Keratinocyte (primary cell): ENCODE measurements around the gene SETD7. TPM values are rescaled to one million over a fixed set of nuclear protein-coding genes. Genes with fewer than 3 reads are reported as not detected.

Experiments used
- DNase-seq: peaks from one replicate; pipeline ENCODE4 v3.0.0-alpha.2; 2011; ENCODE audit warnings: low read depth, missing footprints, low spot score
- FAIRE-seq: peaks from 2 replicates; lab custom pipeline; 2011; peaks lifted over from hg19 to GRCh38; lab: Jason Lieb, UNC
- H2AFZ ChIP-seq: 2 replicates; pipeline ENCODE4 v1.6.0; 2012; ENCODE audit warnings: low read length, control low read depth, inconsistent platforms; ENCODE audit not compliant: control insufficient read depth
- H3K27ac ChIP-seq: 2 replicates; pipeline ENCODE4 v1.5.1; 2011; ENCODE audit warnings: low read length; ENCODE audit not compliant: control insufficient read depth, insufficient read depth
- H3K27me3 ChIP-seq: 3 replicates; pipeline ENCODE4 v1.6.0; 2011; ENCODE audit warnings: low read length; ENCODE audit not compliant: control insufficient read depth, insufficient read depth; ENCODE audit errors: extremely low read depth
- H3K36me3 ChIP-seq, 2 experiments: 2 replicates in 1 of 2; 3 replicates in 1 of 2; pipeline ENCODE4 v1.5.1; 2011; ENCODE audit warnings: low read length in 2 of 2, mild to moderate bottlenecking in 1 of 2; ENCODE audit not compliant: control insufficient read depth in 2 of 2, insufficient read depth in 2 of 2; ENCODE audit errors: extremely low read depth in 1 of 2
- H3K4me1 ChIP-seq: 3 replicates; pipeline ENCODE4 v1.5.1; 2011; ENCODE audit warnings: low read length; ENCODE audit not compliant: control insufficient read depth, insufficient read depth; ENCODE audit errors: extremely low read depth
- H3K4me2 ChIP-seq: 3 replicates; pipeline ENCODE4 v1.6.0; 2011; ENCODE audit warnings: low read depth, low read length; ENCODE audit not compliant: control insufficient read depth, insufficient read depth; ENCODE audit errors: extremely low read depth
- H3K4me3 ChIP-seq, 3 experiments: fragments of 200-600 bp in 1 of 3; sonication (generic) in 1 of 3; 2 replicates in 2 of 3; 3 replicates in 1 of 3; pipeline ENCODE4 v1.5.1; 2011 to 2016; ENCODE audit warnings: low read length in 3 of 3, mild to moderate bottlenecking in 3 of 3, control low read depth in 2 of 3, inconsistent platforms in 1 of 3, low read depth in 1 of 3, mixed read lengths in 1 of 3, mixed run types in 1 of 3, moderate library complexity in 1 of 3; ENCODE audit not compliant: control insufficient read depth in 2 of 3, insufficient read depth in 2 of 3; ENCODE audit errors: extremely low read depth in 1 of 3
- H3K79me2 ChIP-seq: 2 replicates; pipeline ENCODE4 v1.6.0; 2012; ENCODE audit warnings: low read length; ENCODE audit not compliant: control insufficient read depth, insufficient read depth
- H3K9ac ChIP-seq: 3 replicates; pipeline ENCODE4 v1.6.0; 2011; ENCODE audit warnings: low read length; ENCODE audit not compliant: control insufficient read depth, insufficient read depth; ENCODE audit errors: extremely low read depth
- H3K9me1 ChIP-seq: 3 replicates; pipeline ENCODE4 v1.6.0; 2011; ENCODE audit warnings: low read length; ENCODE audit not compliant: control insufficient read depth, insufficient read depth; ENCODE audit errors: extremely low read depth
- H3K9me3 ChIP-seq: 2 replicates; pipeline ENCODE4 v1.5.1; 2012; ENCODE audit warnings: low read depth, low read length; ENCODE audit not compliant: control insufficient read depth
- H4K20me1 ChIP-seq: 3 replicates; pipeline ENCODE4 v1.6.0; 2011; ENCODE audit warnings: low read length; ENCODE audit not compliant: control insufficient read depth, insufficient read depth; ENCODE audit errors: extremely low read depth
- EZH2 ChIP-seq: IDR thresholded peaks from one replicate; pipeline ENCODE4 v1.6.1; 2012; ENCODE audit warnings: inconsistent platforms, mild to moderate bottlenecking, low read length, moderate library complexity
- dilution Hi-C: fragments of 300-500 bp; cut with MboI; formaldehyde crosslinking; loops from one replicate; pipeline ENCODE4 v1.7.0; 2020; ENCODE audit warnings: low sequenced_read_pairs; ENCODE audit not compliant: extremely low pct_ligation_motif_present
- polyA plus RNA-seq, 5 experiments: library from polyadenylated mRNA; depleted of rRNA in 3 of 5; stranded (reverse) in 3 of 5; stranded (forward) in 1 of 5; unstranded in 1 of 5; fragments of >200 nt; gene quantifications; 1 replicate in 1 of 5; 2 replicates in 3 of 5; 3 replicates in 1 of 5; pipeline versions ENCODE4 v1.2.1 to v1.2.3, GENCODE V29; 2011 to 2012; ENCODE audit warnings: missing spikeins in 2 of 5, low read depth in 1 of 5, low replicate concordance in 1 of 5
- TF ChIP-seq, protein P1 (sequence below), 3 experiments: IDR thresholded peaks in 1 of 3; conservative IDR thresholded peaks in 1 of 3; optimal IDR thresholded peaks in 1 of 3; 2 replicates in 2 of 3; 3 replicates in 1 of 3; pipeline versions ENCODE3 to v1.5.1; 2011; ENCODE audit warnings: low read length in 3 of 3, mild to moderate bottlenecking in 3 of 3, moderate library complexity in 2 of 3, control low read depth in 1 of 3, inconsistent platforms in 1 of 3; ENCODE audit not compliant: insufficient read depth in 2 of 3; ENCODE audit errors: extremely low read depth in 1 of 3

Gene SETD7
- polyA plus RNA-seq, 1 donor (not counting 4 experiments of a cell fraction or from before 2014, with no cell fraction given), result 18.8 TPM

DNA sequence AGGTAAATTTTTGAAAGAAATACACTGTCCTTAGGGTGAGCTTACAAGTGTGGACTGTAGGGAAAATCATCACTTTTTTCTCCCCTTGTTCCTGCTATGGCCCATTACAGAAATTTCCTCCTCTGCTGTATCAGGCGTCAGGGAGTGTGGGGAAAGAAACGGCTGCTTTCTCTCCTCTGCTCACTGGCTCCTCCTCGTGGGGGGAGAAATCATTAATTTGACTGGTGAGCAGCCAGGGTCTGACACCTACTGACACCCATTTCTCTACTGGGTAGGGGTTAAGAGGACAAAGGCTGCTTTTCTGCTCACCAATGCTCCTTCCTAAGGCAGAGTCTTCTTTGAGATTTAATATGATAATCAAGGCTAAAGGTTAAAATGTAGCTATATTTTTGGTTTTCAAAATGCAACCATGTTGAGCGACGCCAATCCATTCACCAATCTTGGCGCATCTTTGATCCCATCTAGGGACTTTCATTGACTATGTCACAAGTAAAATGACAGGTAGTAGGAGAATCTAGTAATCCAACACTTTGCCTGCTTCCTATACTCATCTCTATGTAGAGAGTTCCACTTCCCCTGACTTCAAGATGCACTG is 25.1 kb downstream of the SETD7 start:
- Histone ChIP-seq H3K4me1 (no peaks in the 10 kb centered on the region), H2AFZ (no peak overlapping the region), H3K27ac (no peak overlapping the region), H3K9me3 (no peaks in the 10 kb centered on the region), H3K4me2 (no peak overlapping the region), H3K79me2 (no peaks in the 10 kb centered on the region), H3K4me3 (no peak overlapping the region), H3K9ac (no peak overlapping the region), H3K9me1 (no peaks in the 10 kb centered on the region), H3K36me3 (peaks cover 8 to 18% of the 10 kb centered on the region in 2 experiments), H4K20me1 (no peaks in the 10 kb centered on the region), H3K27me3 (no peaks in the 10 kb centered on the region)
- FAIRE-seq, result peak; percentile 67
- TF ChIP-seq, protein P1, sequence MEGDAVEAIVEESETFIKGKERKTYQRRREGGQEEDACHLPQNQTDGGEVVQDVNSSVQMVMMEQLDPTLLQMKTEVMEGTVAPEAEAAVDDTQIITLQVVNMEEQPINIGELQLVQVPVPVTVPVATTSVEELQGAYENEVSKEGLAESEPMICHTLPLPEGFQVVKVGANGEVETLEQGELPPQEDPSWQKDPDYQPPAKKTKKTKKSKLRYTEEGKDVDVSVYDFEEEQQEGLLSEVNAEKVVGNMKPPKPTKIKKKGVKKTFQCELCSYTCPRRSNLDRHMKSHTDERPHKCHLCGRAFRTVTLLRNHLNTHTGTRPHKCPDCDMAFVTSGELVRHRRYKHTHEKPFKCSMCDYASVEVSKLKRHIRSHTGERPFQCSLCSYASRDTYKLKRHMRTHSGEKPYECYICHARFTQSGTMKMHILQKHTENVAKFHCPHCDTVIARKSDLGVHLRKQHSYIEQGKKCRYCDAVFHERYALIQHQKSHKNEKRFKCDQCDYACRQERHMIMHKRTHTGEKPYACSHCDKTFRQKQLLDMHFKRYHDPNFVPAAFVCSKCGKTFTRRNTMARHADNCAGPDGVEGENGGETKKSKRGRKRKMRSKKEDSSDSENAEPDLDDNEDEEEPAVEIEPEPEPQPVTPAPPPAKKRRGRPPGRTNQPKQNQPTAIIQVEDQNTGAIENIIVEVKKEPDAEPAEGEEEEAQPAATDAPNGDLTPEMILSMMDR (optimal IDR thresholded peaks at IDR 0.05 in 1 of 3, IDR thresholded peaks at IDR 0.05 in 1 of 3, conservative IDR thresholded peaks at IDR 0.05 in 1 of 3; ENCODE audit: extremely low read depth in 1 of 3, insufficient read depth in 2 of 3, low read length in 3 of 3), result peak; percentile 53 to 73 (median 72)
- no peak for TF ChIP-seq EZH2
- DNase-seq, result no peak
- dilution Hi-C loops, result no loop called here

DNA sequence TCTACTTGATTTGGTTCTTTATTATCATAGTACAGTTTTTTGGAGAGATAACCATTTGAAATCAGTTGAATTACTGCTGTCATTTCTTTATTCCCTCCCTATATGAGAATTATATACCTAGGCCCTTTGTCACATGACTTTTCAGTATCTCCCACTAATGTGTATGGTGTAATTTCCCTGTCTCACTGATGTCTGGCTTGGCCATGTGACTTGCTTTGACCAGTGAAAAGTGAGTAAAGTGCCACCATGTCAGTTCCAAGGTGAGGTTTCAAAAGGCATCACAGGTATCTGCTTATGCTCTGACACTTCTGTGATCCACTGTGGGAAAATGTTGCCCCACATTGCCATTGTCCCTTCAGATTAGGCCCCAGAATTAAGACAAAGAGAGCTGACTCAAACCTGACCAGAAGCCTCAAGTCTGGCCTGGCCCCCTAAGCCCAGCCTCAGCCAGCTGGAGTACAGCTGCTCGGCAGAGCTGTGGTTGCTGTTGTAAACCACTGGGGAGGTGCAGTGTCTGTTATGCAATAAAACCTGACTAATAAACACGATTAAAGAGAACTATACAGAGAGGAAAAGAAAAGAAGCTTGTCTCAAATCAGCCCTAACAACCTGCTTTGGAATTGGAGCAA is 27.5 kb downstream of the SETD7 start:
- no peak overlapping the region for H2AFZ ChIP-seq
- no peaks in the 10 kb centered on the region for H3K79me2 ChIP-seq
- H3K4me3 ChIP-seq, result no peak overlapping the region
- no peak overlapping the region for H3K9ac ChIP-seq
- TF ChIP-seq, protein P1 (optimal IDR thresholded peaks at IDR 0.05 in 1 of 3, IDR thresholded peaks at IDR 0.05 in 1 of 3, conservative IDR thresholded peaks at IDR 0.05 in 1 of 3; ENCODE audit: extremely low read depth in 1 of 3, insufficient read depth in 2 of 3, low read length in 3 of 3), result no peak
- no peak for TF ChIP-seq EZH2
- H3K4me1 ChIP-seq, result no peaks in the 10 kb centered on the region
- H3K4me2 ChIP-seq, result no peak overlapping the region
- H3K9me3 ChIP-seq, result no peaks in the 10 kb centered on the region
- H3K27ac ChIP-seq, result no peak overlapping the region
- H3K36me3 ChIP-seq, result peaks cover 12 to 14% of the 10 kb centered on the region in 2 experiments
- no peaks in the 10 kb centered on the region for H3K9me1 ChIP-seq
- dilution Hi-C loops, result no loop called here
- no peak for FAIRE-seq
- no peaks in the 10 kb centered on the region for H3K27me3 ChIP-seq
- DNase-seq, result no peak
- H4K20me1 ChIP-seq, result no peaks in the 10 kb centered on the region
